HepG2 (cell line): ENCODE measurements around the gene ADGRB2. TPM values are rescaled to one million over a fixed set of nuclear protein-coding genes. Genes with fewer than 3 reads are reported as not detected.

ENCODE experiments used
- ATAC-seq: fragments of 200-7000 bp; cut with Tn5 transposase; 3 replicates; pipeline ENCODE4 v1.9.1; 2020; ENCODE audit warnings: mild to moderate bottlenecking, moderate library complexity
- BruUV-seq: library from RNA; stranded (reverse); fragments of 400-500 nt; replicated peaks from 2 replicates; lab custom pipeline; 2021; lab: Mats Ljungman, UMichigan
- CTCF ChIA-PET: fragments of 300-600 bp; formaldehyde crosslinking; extraction: SDS; loops from one replicate; lab custom pipeline; 2021; ENCODE audit warnings: low total read pairs, inconsistent platforms, low intra/inter-chr PET ratio; lab: Yijun Ruan, JAX
- POLR2A ChIA-PET: fragments of 350-600 bp; sonication (Branson Sonifier 250); formaldehyde crosslinking; loops from one replicate; lab custom pipeline; 2020; ENCODE audit warnings: antibody characterized with exemption, inconsistent platforms; lab: Yijun Ruan, JAX
- DNase-seq: peaks from one replicate; pipeline ENCODE4 v3.0.0-alpha.2; 2015; ENCODE audit warnings: low spot score
- FAIRE-seq: peaks from 3 replicates; lab custom pipeline; 2011; peaks lifted over from hg19 to GRCh38; lab: Jason Lieb, UNC
- H2AFZ ChIP-seq: one replicate; pipeline ENCODE4 v1.6.1; 2011; ENCODE audit warnings: low read length, inconsistent platforms
- H3K27ac ChIP-seq: fragments of 300-600 bp; 3 replicates; pipeline ENCODE4 v1.8.0; 2011; ENCODE audit warnings: mixed run types, mild to moderate bottlenecking, mixed read lengths, low read length, inconsistent platforms; ENCODE audit not compliant: insufficient read depth; ENCODE audit errors: extremely low read length
- H3K27me3 ChIP-seq, 2 experiments: fragments of 200-600 bp in 1 of 2; 2 replicates in 1 of 2; 3 replicates in 1 of 2; pipeline versions ENCODE4 v1.6.0 to v1.8.0; 2011; ENCODE audit warnings: low read length in 2 of 2, mild to moderate bottlenecking in 2 of 2, moderate library complexity in 2 of 2, inconsistent platforms in 1 of 2; ENCODE audit not compliant: insufficient read depth in 2 of 2, control insufficient read depth in 1 of 2
- H3K36me3 ChIP-seq, 2 experiments: fragments of 200-600 bp in 1 of 2; replicated peaks in 1 of 2; 2 replicates in 1 of 2; 3 replicates in 1 of 2; pipeline versions ENCODE4 v1.5.1 to v1.8.0; 2011; ENCODE audit warnings: low read length in 2 of 2, inconsistent platforms in 1 of 2; ENCODE audit not compliant: insufficient read depth in 2 of 2, control insufficient read depth in 1 of 2
- H3K4me1 ChIP-seq: 2 replicates; pipeline ENCODE4 v1.5.1; 2012; ENCODE audit warnings: low read length, inconsistent platforms; ENCODE audit not compliant: insufficient read depth
- H3K4me2 ChIP-seq: 2 replicates; pipeline ENCODE4 v1.6.0; 2011; ENCODE audit warnings: low read depth, low read length, inconsistent platforms
- H3K4me3 ChIP-seq, 3 experiments: fragments of 200-600 bp in 1 of 3; sonication (generic), shearing (Covaris generic) in 1 of 3; replicated peaks in 1 of 3; 2 replicates each; pipeline ENCODE4 v1.5.1; 2011 to 2016; ENCODE audit warnings: low read length in 3 of 3, inconsistent platforms in 2 of 3, low read depth in 2 of 3, mild to moderate bottlenecking in 2 of 3, control low read depth in 1 of 3, mixed read lengths in 1 of 3; ENCODE audit not compliant: insufficient read depth in 1 of 3
- H3K79me2 ChIP-seq: one replicate; pipeline ENCODE4 v1.6.1; 2011; ENCODE audit warnings: low read length, inconsistent platforms; ENCODE audit not compliant: insufficient read depth
- H3K9ac ChIP-seq: 2 replicates; pipeline ENCODE4 v1.6.0; 2011; ENCODE audit warnings: mild to moderate bottlenecking, low read depth, low read length, inconsistent platforms; ENCODE audit not compliant: insufficient read depth
- H3K9me3 ChIP-seq: 2 replicates; pipeline ENCODE4 v1.5.1; 2012; ENCODE audit warnings: mild to moderate bottlenecking, low read length
- H4K20me1 ChIP-seq: 2 replicates; pipeline ENCODE4 v1.6.0; 2011; ENCODE audit warnings: inconsistent platforms, mild to moderate bottlenecking, low read length, moderate library complexity; ENCODE audit not compliant: insufficient read depth
- CHD2 ChIP-seq: IDR thresholded peaks from 2 replicates; pipeline ENCODE4 v1.6.1; 2011; ENCODE audit warnings: low read depth, low read length, improper control_type of control experiment
- ERF ChIP-seq: IDR thresholded peaks from 2 replicates; pipeline ENCODE4 v1.6.1; 2018; ENCODE audit warnings: missing biosample characterization, missing genetic modification reagents
- GATAD1 ChIP-seq: IDR thresholded peaks from 2 replicates; pipeline ENCODE4 v1.6.1; 2016; ENCODE audit warnings: missing genetic modification reagents, missing compliant biosample characterization
- HMG20A ChIP-seq: IDR thresholded peaks from 2 replicates; pipeline ENCODE4 v1.6.1; 2016; ENCODE audit warnings: borderline replicate concordance
- IKZF1 ChIP-seq: fragments of 450-650 bp; IDR thresholded peaks from 2 replicates; pipeline ENCODE4 v1.7.1; 2016
- KLF13 ChIP-seq: sonication (generic); formaldehyde crosslinking; IDR thresholded peaks from 2 replicates; pipeline ENCODE4 v1.4.0; 2020; ENCODE audit warnings: mild to moderate bottlenecking, missing genetic modification reagents
- NCOA1 ChIP-seq: sonication (generic); formaldehyde crosslinking; IDR thresholded peaks from 2 replicates; pipeline ENCODE4 v1.9.0; 2021; ENCODE audit warnings: missing genetic modification reagents
- NFATC3 ChIP-seq: sonication (generic); formaldehyde crosslinking; IDR thresholded peaks from 2 replicates; pipeline ENCODE4 v1.5.1; 2020; ENCODE audit warnings: mild to moderate bottlenecking, missing genetic modification reagents
- PHF21A ChIP-seq: sonication (generic); formaldehyde crosslinking; IDR thresholded peaks from 2 replicates; pipeline ENCODE4 v1.5.0; 2020; ENCODE audit warnings: mild to moderate bottlenecking, missing genetic modification reagents
- RAD51 ChIP-seq: fragments of 450-650 bp; IDR thresholded peaks from 2 replicates; pipeline ENCODE4 v1.6.1; 2016; ENCODE audit warnings: borderline replicate concordance
- SNAPC4 ChIP-seq: sonication (generic); formaldehyde crosslinking; IDR thresholded peaks from 2 replicates; pipeline ENCODE4 v1.4.0; 2020; ENCODE audit warnings: mild to moderate bottlenecking, missing genetic modification reagents
- ZNF138 ChIP-seq: sonication (generic); formaldehyde crosslinking; IDR thresholded peaks from 2 replicates; pipeline ENCODE4 v1.5.0; 2020; ENCODE audit warnings: mild to moderate bottlenecking, low read depth, missing genetic modification reagents
- ZNF263 ChIP-seq: sonication (generic); formaldehyde crosslinking; IDR thresholded peaks from 2 replicates; pipeline ENCODE4 v1.4.0; 2020; ENCODE audit warnings: missing genetic modification reagents
- ZNF432 ChIP-seq: sonication (generic); formaldehyde crosslinking; IDR thresholded peaks from 2 replicates; pipeline ENCODE4 v1.5.0; 2020; ENCODE audit warnings: missing genetic modification reagents, mild to moderate bottlenecking, borderline replicate concordance
- ZNF598 ChIP-seq: sonication (generic); formaldehyde crosslinking; IDR thresholded peaks from 2 replicates; pipeline ENCODE4 v1.5.1; 2020; ENCODE audit warnings: mild to moderate bottlenecking, missing genetic modification reagents, borderline replicate concordance
- ZNF777 ChIP-seq: sonication (generic); formaldehyde crosslinking; IDR thresholded peaks from 2 replicates; pipeline ENCODE4 v1.4.0; 2020; ENCODE audit warnings: missing genetic modification reagents
- ZSCAN21 ChIP-seq: sonication (generic); formaldehyde crosslinking; IDR thresholded peaks from 2 replicates; pipeline ENCODE4 v1.8.0; 2022; ENCODE audit warnings: mild to moderate bottlenecking, missing genetic modification reagents, moderate library complexity, borderline replicate concordance
- WGBS: methylation state at CpG from one replicate; pipeline ENCODE4 v1.1.6; 2017; ENCODE audit warnings: low lambda C conversion rate; 5-methylcytosine and 5-hydroxymethylcytosine counted together
- in situ Hi-C: cut with HindIII; loops from 2 replicates; pipeline ENCODE4 v1.10.0; 2017; ENCODE audit warnings: low pct_unique_long_range_greater_than_20kb; ENCODE audit not compliant: extremely low pct_ligation_motif_present
- intact Hi-C: fragments of 100-400 bp; cut with micrococcal nuclease; formaldehyde crosslinking; loops from one replicate; pipeline ENCODE4 v1.10.0; 2022; ENCODE audit not compliant: unreplicated experiment
- polyA plus RNA-seq, 8 experiments: library from polyadenylated mRNA; depleted of rRNA in 3 of 8; stranded (reverse) in 7 of 8; unstranded in 1 of 8; fragments of >200 nt; fragmentation: Illumina TruSeq in 4 of 8; extraction: Trizol in 4 of 8; gene quantifications; 2 replicates each; pipeline versions ENCODE4 v1.2.1 to v1.2.3, GENCODE V29; 2011 to 2016; ENCODE audit warnings: low read depth in 4 of 8, missing spikeins in 1 of 8, mixed read lengths in 1 of 8; ENCODE audit not compliant: insufficient read depth in 1 of 8
- total RNA-seq, 5 experiments: library from RNA; depleted of rRNA; stranded (reverse); fragments of >200 nt; fragmentation: Illumina TruSeq; extraction: Trizol; gene quantifications; 2 replicates each; pipeline ENCODE4 v1.2.3, GENCODE V29; 2016; ENCODE audit warnings: low read depth in 1 of 5
- TF ChIP-seq, protein P1 (sequence below): sonication (generic); formaldehyde crosslinking; IDR thresholded peaks from 2 replicates; pipeline ENCODE4 v1.4.0; 2020; ENCODE audit warnings: mild to moderate bottlenecking, missing genetic modification reagents

ADGRB2 gene
- total and polyA plus RNA-seq, 2 of the 13 experiments (the other 11 are each of a cell fraction or from before 2014, with no cell fraction given) = 0.03 to 0.09 TPM

GRCh38 chr1:31677401-31677800 lies 86.7 kb downstream of the ADGRB2 start:
- H3K4me2 ChIP-seq = no peak overlapping the region
- H3K4me3 ChIP-seq = no peak overlapping the region
- no TSS peak for BruUV-seq
- ATAC-seq = no peak
- H3K4me1 ChIP-seq = no peaks in the 10 kb centered on the region
- DNase-seq = no peak
- ChIA-PET CTCF (no interaction called here), POLR2A (interaction anchor here (2.1 kb wide), 1 partner anchor 27 kb away, joined by 7 read pairs; the partner anchor contains the start of gene COL16A1)
- intact Hi-C loops = no loop called here
- no peaks in the 10 kb centered on the region for H3K9me3 ChIP-seq
- 83% methylated on average over 3 of the region's 3 CpGs for WGBS
- no peak for FAIRE-seq
- H3K27me3 ChIP-seq = no peaks in the 10 kb centered on the region
- no peaks in the 10 kb centered on the region for H4K20me1 ChIP-seq
- H2AFZ ChIP-seq = no peak overlapping the region
- no peak overlapping the region for H3K27ac ChIP-seq
- no peaks in the 10 kb centered on the region for H3K36me3 ChIP-seq
- no peak for TF ChIP-seq ERF
- TF ChIP-seq, protein P1, sequence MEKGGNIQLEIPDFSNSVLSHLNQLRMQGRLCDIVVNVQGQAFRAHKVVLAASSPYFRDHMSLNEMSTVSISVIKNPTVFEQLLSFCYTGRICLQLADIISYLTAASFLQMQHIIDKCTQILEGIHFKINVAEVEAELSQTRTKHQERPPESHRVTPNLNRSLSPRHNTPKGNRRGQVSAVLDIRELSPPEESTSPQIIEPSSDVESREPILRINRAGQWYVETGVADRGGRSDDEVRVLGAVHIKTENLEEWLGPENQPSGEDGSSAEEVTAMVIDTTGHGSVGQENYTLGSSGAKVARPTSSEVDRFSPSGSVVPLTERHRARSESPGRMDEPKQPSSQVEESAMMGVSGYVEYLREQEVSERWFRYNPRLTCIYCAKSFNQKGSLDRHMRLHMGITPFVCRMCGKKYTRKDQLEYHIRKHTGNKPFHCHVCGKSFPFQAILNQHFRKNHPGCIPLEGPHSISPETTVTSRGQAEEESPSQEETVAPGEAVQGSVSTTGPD (CRISPR knock-in tag) = no peak
- TF ChIP-seq SNAPC4 (CRISPR knock-in tag) = no peak
- no peak for TF ChIP-seq ZSCAN21 (CRISPR knock-in tag)
- TF ChIP-seq ZNF138 (CRISPR knock-in tag) = no peak
- no peak for TF ChIP-seq GATAD1
- TF ChIP-seq NFATC3 (CRISPR knock-in tag) = no peak
- no peak for TF ChIP-seq PHF21A (CRISPR knock-in tag)
- no peak for TF ChIP-seq ZNF777 (CRISPR knock-in tag)
- no peak for TF ChIP-seq NCOA1
- no peak for TF ChIP-seq ZNF432 (CRISPR knock-in tag)
- TF ChIP-seq CHD2 = no peak
- no peak for TF ChIP-seq ZNF263 (CRISPR knock-in tag)
- TF ChIP-seq RAD51 = no peak
- no peak for TF ChIP-seq HMG20A
- TF ChIP-seq ZNF598 (CRISPR knock-in tag) = no peak
- no peak for TF ChIP-seq IKZF1
- no peak for TF ChIP-seq KLF13
- no peaks in the 10 kb centered on the region for H3K79me2 ChIP-seq
- in situ Hi-C loops = no loop called here
- H3K9ac ChIP-seq = no peak overlapping the region
